Calu3 (cell line): ENCODE results near the gene TNIK. TPM values are rescaled to one million over a fixed set of nuclear protein-coding genes. Genes with fewer than 3 reads are reported as not detected.

ENCODE experiments used
- BruUV-seq: library from RNA; stranded (reverse); fragments of 400-500 nt; replicated peaks from 2 replicates; lab custom pipeline; 2021; lab: Mats Ljungman, UMichigan
- CTCF ChIA-PET: fragments of 300-600 bp; sonication (Branson Sonifier 250); formaldehyde crosslinking; loops from one replicate; lab custom pipeline; 2022; ENCODE audit warnings: antibody characterized with exemption; lab: Charles Lee
- DNase-seq: peaks from one replicate; pipeline ENCODE4 v3.0.0; 2022
- H3K27ac Mint-ChIP-seq: one replicate; pipeline ENCODE4 v1.8.0; 2022; ENCODE audit warnings: mixed read lengths; ENCODE audit not compliant: unreplicated experiment
- H3K27me3 Mint-ChIP-seq: one replicate; pipeline ENCODE4 v1.8.0; 2022; ENCODE audit warnings: mixed read lengths; ENCODE audit not compliant: unreplicated experiment
- H3K36me3 Mint-ChIP-seq: one replicate; pipeline ENCODE4 v1.8.0; 2022; ENCODE audit warnings: mild to moderate bottlenecking, moderate library complexity, mixed read lengths; ENCODE audit not compliant: insufficient read depth, unreplicated experiment
- H3K4me1 Mint-ChIP-seq: one replicate; pipeline ENCODE4 v1.8.0; 2022; ENCODE audit warnings: mild to moderate bottlenecking, low read depth, mixed read lengths; ENCODE audit not compliant: unreplicated experiment
- H3K4me3 Mint-ChIP-seq: one replicate; pipeline ENCODE4 v1.8.0; 2022; ENCODE audit warnings: mild to moderate bottlenecking, low read depth, moderate library complexity, mixed read lengths; ENCODE audit not compliant: unreplicated experiment
- H3K9me3 Mint-ChIP-seq: one replicate; pipeline ENCODE4 v1.8.0; 2022; ENCODE audit warnings: low read depth, mixed read lengths; ENCODE audit not compliant: unreplicated experiment
- CTCF ChIP-seq: fragments of 200-600 bp; IDR thresholded peaks from one replicate; pipeline ENCODE4 v1.8.0; 2022; ENCODE audit warnings: antibody characterized with exemption; ENCODE audit not compliant: unreplicated experiment
- intact Hi-C: fragments of 100-400 bp; cut with micrococcal nuclease; formaldehyde crosslinking; loops from one replicate; pipeline ENCODE4 v1.10.0; 2022; ENCODE audit not compliant: unreplicated experiment
- total RNA-seq: library from RNA; stranded (reverse); gene quantifications from 2 replicates; pipeline ENCODE4 v1.2.3, GENCODE V29; 2022

The TNIK gene
- total RNA-seq, 1 experiment from 2014 or later: 19.7 TPM

- no peak for TF ChIP-seq CTCF
- Mint-ChIP-seq H3K27me3 (no peaks in the 10 kb centered on the region), H3K36me3 (no peaks in the 10 kb centered on the region), H3K9me3 (no peaks in the 10 kb centered on the region), H3K4me1 (peaks cover 19% of the 10 kb centered on the region), H3K27ac (no peak overlapping the region), H3K4me3 (no peak overlapping the region)
- CTCF ChIA-PET: no interaction called here
- BruUV-seq: no TSS peak
- no peak for DNase-seq
- intact Hi-C loops: no loop called here
Observed at GRCh38 chr3:171177553-171177952, 282.7 kb downstream of the TNIK start.

- no peak for DNase-seq
- H3K36me3 Mint-ChIP-seq: no peaks in the 10 kb centered on the region
- no TSS peak for BruUV-seq
- intact Hi-C loops: no loop called here
- no peak overlapping the region for H3K27ac Mint-ChIP-seq
- no peak overlapping the region for H3K4me3 Mint-ChIP-seq
- peaks cover 15% of the 10 kb centered on the region for H3K4me1 Mint-ChIP-seq
- CTCF ChIA-PET: no interaction called here
- no peaks in the 10 kb centered on the region for H3K9me3 Mint-ChIP-seq
- no peak for TF ChIP-seq CTCF
- no peaks in the 10 kb centered on the region for H3K27me3 Mint-ChIP-seq
Observed at GRCh38 chr3:171177056-171177455, 283.1 kb downstream of the TNIK start.

- DNase-seq: no peak
- intact Hi-C loops: no loop called here
- peaks cover 19% of the 10 kb centered on the region for H3K4me1 Mint-ChIP-seq
- CTCF ChIA-PET: no interaction called here
- no peaks in the 10 kb centered on the region for H3K27me3 Mint-ChIP-seq
- no TSS peak for BruUV-seq
- no peaks in the 10 kb centered on the region for H3K36me3 Mint-ChIP-seq
- H3K4me3 Mint-ChIP-seq: no peak overlapping the region
- no peak for TF ChIP-seq CTCF
- no peak overlapping the region for H3K27ac Mint-ChIP-seq
- no peaks in the 10 kb centered on the region for H3K9me3 Mint-ChIP-seq
Observed at GRCh38 chr3:171176244-171176933, 283.8 kb downstream of the TNIK start.

- Mint-ChIP-seq H3K36me3 (no peaks in the 10 kb centered on the region), H3K4me1 (peaks cover 25% of the 10 kb centered on the region), H3K4me3 (no peak overlapping the region), H3K27me3 (no peaks in the 10 kb centered on the region), H3K27ac (no peak overlapping the region), H3K9me3 (no peaks in the 10 kb centered on the region)
- no peak for TF ChIP-seq CTCF
- no TSS peak for BruUV-seq
- intact Hi-C loops: no loop called here
- CTCF ChIA-PET: no interaction called here
- no peak for DNase-seq
Observed at GRCh38 chr3:171175741-171176234, 284.4 kb downstream of the TNIK start.
